GM12892 (cell line): ENCODE data around the gene MARCHF4.

Experiments
- DNase-seq: peaks from one replicate; pipeline ENCODE4 v3.0.0; 2011; ENCODE audit not compliant: insufficient read length
- FAIRE-seq: peaks from 2 replicates; lab custom pipeline; 2011; peaks lifted over from hg19 to GRCh38; lab: Jason Lieb, UNC
- POLR2A ChIP-seq: IDR thresholded peaks from 2 replicates; pipeline ENCODE4 v1.6.1; 2011; ENCODE audit warnings: low read depth, low read length, control low read depth
- POLR2AphosphoS5 ChIP-seq: IDR thresholded peaks from 2 replicates; pipeline ENCODE4 v1.6.1; 2011; ENCODE audit warnings: low read depth, low read length, control low read depth
- TAF1 ChIP-seq: IDR thresholded peaks from 2 replicates; pipeline ENCODE4 v1.6.1; 2011; ENCODE audit warnings: low read depth, mild to moderate bottlenecking, control low read depth, low read length, borderline replicate concordance

Gene MARCHF4

GRCh38 chr2:216346781-216347180, 25.5 kb downstream of the MARCHF4 start:
- TF ChIP-seq POLR2AphosphoS5: no peak
- no peak for TF ChIP-seq TAF1
- TF ChIP-seq POLR2A: no peak
- DNase-seq (no peak), FAIRE-seq (peak; percentile 66)

DNA sequence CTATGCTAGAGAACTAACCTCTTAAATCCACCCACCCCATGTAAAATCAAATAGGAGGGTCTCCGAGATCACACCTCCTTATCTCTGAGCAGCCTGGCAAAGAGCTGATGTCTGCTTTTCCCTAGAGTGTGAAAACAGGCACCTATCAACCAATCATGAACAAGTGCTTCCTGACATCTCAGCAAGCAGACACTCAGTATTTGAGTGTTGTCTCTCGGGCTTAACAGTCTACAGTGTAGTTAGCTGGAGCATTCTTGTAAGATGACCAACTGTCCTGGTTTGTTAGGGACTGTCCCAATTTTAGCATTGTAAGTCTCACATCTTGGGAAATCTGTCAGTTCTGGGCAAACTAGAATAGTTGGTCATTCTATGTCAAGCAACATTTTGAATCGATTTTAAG, 26.4 kb downstream of the MARCHF4 start:
- no peak for FAIRE-seq
- TF ChIP-seq TAF1 (no peak), POLR2A (no peak), POLR2AphosphoS5 (no peak)

GRCh38 chr2:216344950-216345300, 27.4 kb downstream of the MARCHF4 start:
- FAIRE-seq (no peak), DNase-seq (no peak)
- no peak for TF ChIP-seq POLR2AphosphoS5
- no peak for TF ChIP-seq TAF1
- no peak for TF ChIP-seq POLR2A

More for the DNA sequence above, 26.4 kb downstream of the MARCHF4 start:
- DNase-seq: no peak

GRCh38 chr2:216344206-216344949, 27.9 kb downstream of the MARCHF4 start:
- DNase-seq (no peak), FAIRE-seq (no peak)
- TF ChIP-seq TAF1: no peak
- TF ChIP-seq POLR2A: no peak
- no peak for TF ChIP-seq POLR2AphosphoS5

DNA sequence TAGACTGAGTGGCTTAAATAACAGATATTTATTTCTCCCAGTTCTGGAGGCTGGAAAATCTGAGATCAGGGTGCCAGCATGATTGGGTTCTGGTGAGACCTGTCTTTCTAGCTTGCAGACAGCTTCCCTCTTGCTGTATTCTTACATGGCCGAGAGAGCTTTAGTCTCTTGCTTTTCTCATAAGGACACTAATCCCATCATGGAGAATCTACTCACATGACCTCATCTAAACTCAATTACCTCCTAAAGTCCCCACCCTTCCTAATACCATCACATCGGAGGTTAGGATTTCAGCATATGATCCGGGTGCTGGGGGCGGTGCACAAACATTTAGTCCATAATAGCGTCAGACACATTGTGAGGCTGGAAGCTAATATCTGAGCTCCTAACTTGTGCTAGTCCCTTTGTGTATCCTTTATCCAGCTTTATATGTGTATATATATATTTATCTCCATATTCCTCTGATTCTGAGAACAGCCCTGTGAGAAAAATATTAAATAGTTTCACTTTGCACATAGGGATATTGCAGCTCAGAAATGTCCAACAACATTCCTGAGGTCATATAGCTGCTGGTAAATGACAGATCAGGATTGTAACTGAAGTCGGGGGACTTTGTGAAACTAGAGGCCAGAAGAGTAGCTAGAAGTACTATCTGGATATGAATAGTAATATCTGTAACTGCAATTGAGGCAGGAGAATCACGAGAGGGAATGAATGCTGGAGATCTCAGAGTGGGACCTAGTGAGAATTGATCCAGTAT, 28.9 kb downstream of the MARCHF4 start:
- no peak for TF ChIP-seq TAF1
- no peak for TF ChIP-seq POLR2AphosphoS5
- TF ChIP-seq POLR2A: no peak
- no peak for FAIRE-seq
- DNase-seq: no peak

- no peak for TF ChIP-seq POLR2A
- TF ChIP-seq TAF1: no peak
- TF ChIP-seq POLR2AphosphoS5: no peak
- FAIRE-seq (no peak), DNase-seq (no peak)
Observed at GRCh38 chr2:216341121-216341520, 31.2 kb downstream of the MARCHF4 start.

DNA sequence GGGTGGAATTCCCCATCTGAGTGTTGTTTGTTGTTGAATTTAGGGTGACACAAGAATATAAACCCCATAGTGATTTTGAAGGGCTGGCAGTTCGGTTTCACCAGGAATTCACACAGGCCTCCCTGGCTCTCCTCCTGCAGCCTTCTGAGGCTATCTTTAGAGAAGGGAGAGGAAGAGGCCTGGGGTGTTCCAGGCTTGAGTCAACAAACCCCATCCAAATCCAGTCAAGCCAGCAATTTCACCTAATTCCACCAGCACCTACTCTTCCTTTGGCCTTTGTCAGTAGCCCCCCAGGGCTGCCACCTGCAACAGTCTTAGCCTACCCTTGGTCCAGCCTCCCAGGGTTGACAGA, 32.0 kb downstream of the MARCHF4 start:
- FAIRE-seq (no peak), DNase-seq (no peak)
- TF ChIP-seq POLR2A (no peak), TAF1 (no peak)

DNA sequence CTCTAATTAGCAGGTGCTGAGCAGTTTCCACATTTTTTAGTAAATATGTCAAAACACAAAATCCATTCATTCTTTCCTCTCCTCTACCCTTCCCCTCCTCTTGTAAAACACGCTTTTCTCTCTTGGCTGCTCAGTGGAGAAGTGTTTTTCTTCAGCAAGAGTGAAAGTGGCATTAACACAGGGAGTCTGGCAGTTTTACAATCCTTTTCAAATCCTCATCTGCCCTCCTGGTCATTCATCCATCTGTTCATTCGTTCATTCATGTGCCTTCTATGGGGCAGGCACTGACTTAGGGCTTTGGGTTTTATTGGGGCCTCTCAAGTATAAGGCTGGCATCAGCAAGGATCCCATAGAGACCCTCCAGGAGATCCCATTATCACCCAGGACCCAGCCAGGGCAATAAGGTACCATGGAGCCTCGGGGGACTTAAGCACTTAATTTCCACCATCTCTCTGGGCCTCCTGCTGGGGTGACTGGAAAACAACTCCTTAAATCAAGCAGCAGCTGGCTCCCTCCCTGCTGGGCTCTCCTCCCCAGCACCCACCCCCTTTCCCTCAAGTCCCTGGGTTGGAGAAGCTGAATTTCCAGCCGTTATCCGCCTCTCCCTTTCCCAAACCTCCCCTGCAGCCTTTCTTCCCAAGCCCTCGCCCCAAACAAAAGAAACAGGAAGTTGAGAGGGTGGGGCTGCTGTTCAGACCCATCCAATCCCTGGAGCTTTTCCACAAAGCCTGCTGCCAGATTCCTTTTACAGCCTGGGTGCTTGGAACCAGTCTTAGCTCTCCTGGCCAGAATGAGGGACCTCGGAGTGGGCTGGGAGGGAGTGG, 32.6 kb downstream of the MARCHF4 start:
- DNase-seq (no peak), FAIRE-seq (no peak)
- no peak for TF ChIP-seq POLR2A
- no peak for TF ChIP-seq POLR2AphosphoS5

DNA sequence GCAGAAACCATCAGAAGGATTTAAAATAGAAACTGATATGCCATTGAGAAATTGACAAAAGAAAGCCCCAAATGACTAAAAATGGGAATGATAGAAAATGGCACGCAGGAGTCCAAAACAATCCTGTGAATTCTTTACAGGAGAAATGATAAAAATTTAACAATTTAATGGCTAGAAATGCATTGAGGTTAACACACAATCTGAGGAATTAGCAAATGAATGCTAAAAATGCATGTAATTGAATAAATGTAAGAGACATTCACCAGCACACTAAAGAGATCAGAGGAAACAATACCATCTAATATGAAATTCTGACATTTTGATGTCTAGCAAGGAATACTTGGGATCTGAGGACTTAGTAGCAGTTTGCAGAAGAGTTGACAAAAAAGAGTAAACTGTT, 37.0 kb downstream of the MARCHF4 start:
- no peak for TF ChIP-seq TAF1
- no peak for TF ChIP-seq POLR2A
- TF ChIP-seq POLR2AphosphoS5: no peak
- DNase-seq (no peak), FAIRE-seq (no peak)

DNA sequence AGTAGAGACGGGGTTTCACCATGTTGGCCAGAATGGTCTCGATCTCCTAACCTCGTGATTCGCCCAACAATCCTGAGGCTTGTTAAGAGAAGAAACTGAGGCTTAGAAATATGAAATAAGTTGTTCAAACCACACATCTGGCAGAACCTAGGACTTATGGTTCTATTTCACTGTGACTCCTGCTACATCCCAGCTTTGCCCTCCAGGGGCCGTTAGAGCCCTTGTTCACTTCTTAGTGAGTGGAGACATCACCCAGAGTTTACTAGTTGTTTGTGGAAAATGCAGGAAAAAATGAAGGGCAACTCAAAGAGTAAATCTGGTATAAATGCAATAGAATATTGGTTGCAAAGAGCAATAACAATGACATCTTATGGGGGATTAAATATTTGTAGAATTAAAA, 43.9 kb downstream of the MARCHF4 start:
- TF ChIP-seq POLR2AphosphoS5 (no peak), TAF1 (no peak), POLR2A (no peak)
- no peak for FAIRE-seq
- no peak for DNase-seq

DNA sequence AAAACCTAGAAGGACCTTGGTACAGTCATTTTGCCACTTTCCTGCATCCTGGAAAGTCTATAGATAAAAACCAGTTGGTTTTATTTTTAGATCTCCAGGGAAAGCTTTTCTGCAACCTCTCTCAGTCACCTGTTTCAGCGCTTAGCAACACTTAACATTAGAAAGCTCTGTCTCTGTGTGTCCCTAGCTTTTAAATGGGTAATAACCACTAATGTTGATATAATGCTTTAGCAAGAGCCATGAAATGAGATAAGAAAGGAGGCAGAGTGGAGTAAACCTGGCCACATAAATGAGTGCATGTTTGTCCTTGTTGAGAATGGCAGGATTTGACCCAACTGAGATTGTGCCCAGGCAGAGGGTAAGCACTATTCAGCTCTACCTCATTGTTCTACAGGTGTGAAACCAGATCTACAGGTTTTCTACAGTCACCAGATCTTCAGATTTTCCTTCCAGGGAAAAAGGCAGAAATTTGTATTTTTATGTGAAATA, 44.8 kb downstream of the MARCHF4 start:
- TF ChIP-seq TAF1 (no peak), POLR2AphosphoS5 (no peak), POLR2A (no peak)
- FAIRE-seq (no peak), DNase-seq (no peak)
